Stomach (tissue), 9 donors: Measurements from ENCODE around the gene RCCD1. TPM values are rescaled to one million over a fixed set of nuclear protein-coding genes. Genes with fewer than 3 reads are reported as not detected.

ENCODE experiments used
- DNase-seq, 2 donors: peaks; one replicate each; pipeline versions ENCODE4 v3.0.0 to v3.0.0-alpha.2; 2013 to 2019
- H3K27ac ChIP-seq, 5 donors: fragments of 200-600 bp in 4 of 5; sonication (generic) in 4 of 5; one replicate each; pipeline ENCODE4 v1.5.1; 2013 to 2019; ENCODE audit warnings: mild to moderate bottlenecking in 1 of 5, moderate library complexity in 1 of 5
- H3K27me3 ChIP-seq, 3 donors: fragments of 200-600 bp; sonication (generic); one replicate each; pipeline ENCODE4 v1.5.1; 2017 to 2019; ENCODE audit warnings: mixed run types in 1 of 3
- H3K36me3 ChIP-seq, 4 donors: fragments of 200-600 bp; sonication (generic); 1 replicate in 3 of 4; 2 replicates in 1 of 4; pipeline ENCODE4 v1.5.1; 2016 to 2019
- H3K4me1 ChIP-seq, 4 donors: fragments of 200-600 bp; sonication (generic); one replicate each; pipeline ENCODE4 v1.5.1; 2016 to 2019
- H3K4me3 ChIP-seq, 4 donors: fragments of 200-600 bp; sonication (generic) in 3 of 4; one replicate each; pipeline ENCODE4 v1.5.1; 2016 to 2019; ENCODE audit warnings: mild to moderate bottlenecking in 1 of 4
- H3K9me3 ChIP-seq, 4 donors: fragments of 200-600 bp; sonication (generic); one replicate each; pipeline ENCODE4 v1.5.1; 2016 to 2019
- EP300 ChIP-seq: sonication (generic); formaldehyde crosslinking; IDR thresholded peaks from one replicate; pipeline ENCODE4 v1.6.1; 2017; ENCODE audit warnings: antibody characterized with exemption
- POLR2A ChIP-seq, 4 donors: fragments of 450-650 bp; IDR thresholded peaks; one replicate each; pipeline ENCODE4 v1.6.1; 2016; ENCODE audit warnings: antibody characterized with exemption in 4 of 4, control low read depth in 2 of 4, mild to moderate bottlenecking in 1 of 4, moderate library complexity in 1 of 4
- POLR2AphosphoS5 ChIP-seq, 3 donors: sonication (generic); formaldehyde crosslinking; IDR thresholded peaks; one replicate each; pipeline ENCODE4 v1.6.1; 2016; ENCODE audit warnings: antibody characterized with exemption in 3 of 3
- WGBS, 5 donors: extraction: QIAGEN DNeasy Blood & Tissue Kit in 3 of 5; methylation state at CpG; one replicate each; pipeline versions ENCODE4 v1.1.5 to v1.1.7; 2013 to 2018; 5-methylcytosine and 5-hydroxymethylcytosine counted together
- intact Hi-C: fragments of 100-400 bp; cut with DNase I; formaldehyde crosslinking; loops from one replicate; pipeline ENCODE4 v1.15.1; 2023; ENCODE audit warnings: low total_unique reads
- polyA plus RNA-seq, 3 donors: library from polyadenylated mRNA; stranded (reverse); fragments of 200-250 nt; gene quantifications; one replicate each; pipeline ENCODE4 v1.2.3, GENCODE V29; 2013
- total RNA-seq, 5 donors: library from RNA; depleted of rRNA; stranded (reverse); fragments of >200 nt; gene quantifications; one replicate each; pipeline versions ENCODE4 v1.1.0 to v1.2.3, GENCODE V29; 2014 to 2016
- TF ChIP-seq, protein P1 (sequence below), 7 experiments: fragments of 450-650 bp in 4 of 7; fragments of 200-600 bp in 3 of 7; sonication (generic) in 3 of 7; IDR thresholded peaks; one replicate each; pipeline ENCODE4 v1.5.1; 2016 to 2019; ENCODE audit warnings: antibody characterized with exemption in 7 of 7, control low read depth in 2 of 7, mild to moderate bottlenecking in 1 of 7
- donor health status: healthy with polysubstance abuse.
- donor health status: Bipolar disorder and iron deficiency.
- donor health status: healthy.

The RCCD1 gene
- total and polyA plus RNA-seq, 8 donors, result 2.2 to 98.5 (median 7.7) TPM

GRCh38 chr15:90986790-90987507 lies 32.3 kb downstream of the RCCD1 start:
- WGBS, 5 donors, result 45 to 59% (median 52%) methylated on average over 10 to 11 of the region's 11 CpGs
- peaks cover 0 to 12% (median 2%) of the 10 kb centered on the region in 4 donors for H3K4me1 ChIP-seq
- H3K27ac ChIP-seq, result no peak overlapping the region
- no peak overlapping the region for H3K4me3 ChIP-seq
- peaks cover 0 to 16% (median 5%) of the 10 kb centered on the region in 4 donors for H3K36me3 ChIP-seq
- H3K27me3 ChIP-seq, result no peaks in the 10 kb centered on the region
- intact Hi-C loops, result no loop called here
- DNase-seq, result peak in 1 of 2 donors; percentile 66
- TF ChIP-seq POLR2AphosphoS5 (IDR thresholded peaks at IDR 0.05), result no peak
- no peak for TF ChIP-seq POLR2A (IDR thresholded peaks at IDR 0.05)
- TF ChIP-seq, protein P1, sequence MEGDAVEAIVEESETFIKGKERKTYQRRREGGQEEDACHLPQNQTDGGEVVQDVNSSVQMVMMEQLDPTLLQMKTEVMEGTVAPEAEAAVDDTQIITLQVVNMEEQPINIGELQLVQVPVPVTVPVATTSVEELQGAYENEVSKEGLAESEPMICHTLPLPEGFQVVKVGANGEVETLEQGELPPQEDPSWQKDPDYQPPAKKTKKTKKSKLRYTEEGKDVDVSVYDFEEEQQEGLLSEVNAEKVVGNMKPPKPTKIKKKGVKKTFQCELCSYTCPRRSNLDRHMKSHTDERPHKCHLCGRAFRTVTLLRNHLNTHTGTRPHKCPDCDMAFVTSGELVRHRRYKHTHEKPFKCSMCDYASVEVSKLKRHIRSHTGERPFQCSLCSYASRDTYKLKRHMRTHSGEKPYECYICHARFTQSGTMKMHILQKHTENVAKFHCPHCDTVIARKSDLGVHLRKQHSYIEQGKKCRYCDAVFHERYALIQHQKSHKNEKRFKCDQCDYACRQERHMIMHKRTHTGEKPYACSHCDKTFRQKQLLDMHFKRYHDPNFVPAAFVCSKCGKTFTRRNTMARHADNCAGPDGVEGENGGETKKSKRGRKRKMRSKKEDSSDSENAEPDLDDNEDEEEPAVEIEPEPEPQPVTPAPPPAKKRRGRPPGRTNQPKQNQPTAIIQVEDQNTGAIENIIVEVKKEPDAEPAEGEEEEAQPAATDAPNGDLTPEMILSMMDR (IDR thresholded peaks at IDR 0.05), result no peak
- TF ChIP-seq EP300, result no peak
- H3K9me3 ChIP-seq, result no peaks in the 10 kb centered on the region

DNA sequence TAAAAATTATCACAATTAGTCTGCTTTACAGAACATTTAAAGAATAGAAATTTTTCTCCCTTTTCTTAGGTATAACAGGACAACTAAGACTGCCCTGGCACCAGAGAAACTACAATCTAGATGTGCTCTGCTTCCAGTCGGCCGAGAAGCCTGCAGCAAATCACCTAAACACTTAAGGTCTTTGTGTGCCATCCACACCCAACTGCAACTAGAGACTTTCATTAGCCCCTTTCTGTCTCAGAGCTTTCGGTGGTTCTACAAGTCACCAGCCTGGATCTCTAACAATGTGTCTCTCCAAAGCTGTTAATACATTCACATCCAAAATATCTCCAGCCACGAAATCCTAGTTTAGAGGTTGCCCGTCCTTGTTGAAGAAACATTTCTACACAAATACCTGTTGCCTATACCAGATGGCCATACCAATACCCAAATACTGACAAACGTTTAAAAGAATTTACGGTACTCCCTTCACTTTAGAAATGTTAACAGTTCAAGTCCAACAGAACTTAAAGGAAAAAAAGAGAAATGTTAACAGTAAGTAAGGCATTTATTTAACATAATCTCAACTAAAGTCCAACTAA lies 33.0 kb downstream of the RCCD1 start:
- H3K27me3 ChIP-seq, result no peaks in the 10 kb centered on the region
- H3K9me3 ChIP-seq, result no peaks in the 10 kb centered on the region
- H3K27ac ChIP-seq, result no peak overlapping the region
- TF ChIP-seq POLR2AphosphoS5 (IDR thresholded peaks at IDR 0.05), result no peak
- TF ChIP-seq, protein P1 (IDR thresholded peaks at IDR 0.05), result no peak
- no peak for TF ChIP-seq EP300
- TF ChIP-seq POLR2A (IDR thresholded peaks at IDR 0.05), result no peak
- no peak overlapping the region for H3K4me3 ChIP-seq
- peaks cover 0 to 12% (median 2%) of the 10 kb centered on the region in 4 donors for H3K4me1 ChIP-seq
- peaks cover 0 to 10% (median 2%) of the 10 kb centered on the region in 4 donors for H3K36me3 ChIP-seq
- DNase-seq, result peak in 1 of 2 donors; percentile 30
- intact Hi-C loops, result no loop called here
- WGBS, 5 donors, result 43 to 58% (median 53%) methylated on average over 7 of the region's 7 CpGs

GRCh38 chr15:90988296-90988695 lies 33.6 kb downstream of the RCCD1 start:
- no peak for TF ChIP-seq POLR2AphosphoS5 (IDR thresholded peaks at IDR 0.05)
- TF ChIP-seq, protein P1 (IDR thresholded peaks at IDR 0.05), result no peak
- no peak for TF ChIP-seq EP300
- TF ChIP-seq POLR2A (IDR thresholded peaks at IDR 0.05), result no peak

GRCh38 chr15:90989040-90989768 lies 34.5 kb downstream of the RCCD1 start:
- WGBS, 5 donors, result 81 to 94% (median 86%) methylated on average over 7 of the region's 7 CpGs

More at GRCh38 chr15:90988296-90988695, 33.6 kb downstream of the RCCD1 start:
- WGBS, 5 donors, result 46 to 67% (median 52%) methylated on average over 6 of the region's 6 CpGs
- Histone ChIP-seq H3K27me3 (no peaks in the 10 kb centered on the region), H3K4me3 (no peak overlapping the region), H3K27ac (no peak overlapping the region), H3K9me3 (no peaks in the 10 kb centered on the region), H3K36me3 (peaks cover 0 to 7% (median 0%) of the 10 kb centered on the region in 4 donors), H3K4me1 (peaks cover 0 to 15% (median 3%) of the 10 kb centered on the region in 4 donors)
- DNase-seq, result peak in 1 of 2 donors; percentile 18
- intact Hi-C loops, result no loop called here

More at GRCh38 chr15:90989040-90989768, 34.5 kb downstream of the RCCD1 start:
- intact Hi-C loops, result no loop called here
- Histone ChIP-seq H3K27me3 (no peaks in the 10 kb centered on the region), H3K9me3 (no peaks in the 10 kb centered on the region), H3K4me3 (no peak overlapping the region), H3K27ac (no peak overlapping the region), H3K4me1 (peaks cover 0 to 23% (median 11%) of the 10 kb centered on the region in 4 donors), H3K36me3 (no peaks in the 10 kb centered on the region)
- DNase-seq, result no peak
- TF ChIP-seq, protein P1 (IDR thresholded peaks at IDR 0.05), result no peak
- no peak for TF ChIP-seq POLR2A (IDR thresholded peaks at IDR 0.05)
- no peak for TF ChIP-seq POLR2AphosphoS5 (IDR thresholded peaks at IDR 0.05)
- TF ChIP-seq EP300, result no peak
